GM19025 (cell line): ENCODE data around the gene RFFL.
"Not testable (repeated sequence)": the region's sequence is repeated elsewhere in the genome, so short reads cannot be mapped to it uniquely, and the experiment has no call there.

Experiments
- ATAC-seq: cut with Tn5 transposase; IDR thresholded peaks from one replicate; pipeline ENCODE4 v1.9.1; 2021; ENCODE audit warnings: mild to moderate bottlenecking, low read depth, moderate library complexity; ENCODE audit not compliant: unreplicated experiment

RFFL gene

DNA sequence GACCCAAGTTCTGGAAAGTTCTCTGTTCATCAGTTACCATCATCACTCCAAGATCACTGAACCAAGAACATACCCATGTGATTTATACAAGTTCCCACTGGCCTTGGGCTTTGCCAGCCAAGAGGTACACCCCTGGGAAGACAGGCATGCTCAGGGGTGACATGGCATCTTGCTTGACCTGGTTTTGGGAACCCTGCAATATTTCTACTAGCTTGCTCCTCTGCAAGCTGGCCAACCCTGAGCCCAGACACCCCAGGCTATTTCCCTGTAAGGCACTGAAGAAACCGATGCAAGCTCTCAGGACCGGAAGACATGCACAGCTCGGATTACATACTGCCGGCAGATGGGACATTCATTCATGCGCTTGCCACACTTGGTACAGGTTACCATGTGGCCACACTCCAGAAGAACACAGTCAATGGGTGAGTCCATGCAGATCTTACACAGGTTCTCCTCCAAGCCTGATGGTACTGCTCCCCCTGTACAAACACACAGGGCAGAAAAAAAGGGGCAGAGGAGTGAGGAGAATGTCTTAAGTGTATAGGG is 51.8 kb downstream of the RFFL start:
- ATAC-seq = no peak

DNA sequence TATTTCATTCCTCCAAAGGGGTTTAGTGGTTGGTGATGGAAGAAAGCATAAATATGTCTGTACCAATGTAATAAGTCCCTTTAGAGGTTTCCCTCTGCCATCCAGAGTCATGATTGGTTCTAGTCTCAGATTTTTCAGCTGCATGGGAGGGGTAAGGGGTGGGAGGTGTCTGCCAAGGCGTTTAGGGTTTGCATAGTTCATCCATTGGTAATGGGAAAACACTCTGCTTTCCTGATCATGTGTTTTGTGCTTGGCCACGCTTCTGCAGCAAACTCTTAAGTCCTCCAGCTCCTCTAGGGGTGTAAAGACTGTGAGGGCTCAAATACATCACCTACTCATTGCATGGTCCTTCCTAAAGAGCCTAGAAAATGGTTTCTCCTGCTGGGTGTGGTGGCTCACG is 53.4 kb downstream of the RFFL start:
- ATAC-seq = no peak

DNA sequence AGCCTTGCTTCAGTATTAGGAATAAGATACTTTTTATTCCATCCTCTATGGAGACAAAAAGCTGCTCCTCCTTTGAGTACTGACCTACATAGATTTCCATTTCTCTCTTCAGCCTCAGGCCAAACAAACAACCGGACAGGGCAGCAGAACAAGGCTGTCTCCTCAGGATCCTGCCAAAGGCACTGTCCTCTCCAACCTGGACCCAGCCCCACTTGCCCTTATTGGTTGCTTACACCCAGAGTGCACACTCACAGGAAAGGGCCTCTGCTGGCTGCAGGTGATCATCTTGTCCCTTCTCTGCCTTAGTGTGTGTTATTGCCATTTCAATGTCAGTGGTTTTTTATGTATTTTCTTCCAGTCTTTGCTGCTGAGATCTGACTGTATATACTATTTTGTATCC is 56.5 kb downstream of the RFFL start:
- ATAC-seq = no peak

DNA sequence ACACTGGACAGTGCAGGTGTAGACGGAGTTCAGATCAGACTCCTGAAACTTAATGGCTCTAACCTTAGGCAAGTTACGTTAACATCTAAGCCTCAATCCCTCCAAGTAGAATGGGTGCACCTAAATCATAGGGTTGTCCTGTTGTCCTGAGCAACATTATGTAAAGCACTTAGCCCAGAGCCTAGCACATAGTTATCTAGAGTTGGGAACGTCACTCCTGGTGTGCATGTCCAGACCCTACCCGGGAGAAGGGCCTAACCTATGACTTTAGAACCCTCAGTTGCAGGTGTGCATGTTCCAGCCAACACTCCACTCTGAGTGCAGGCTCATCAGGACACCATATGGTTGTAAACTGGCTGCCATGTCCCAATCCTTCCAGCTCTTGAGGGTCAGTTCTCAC is 57.2 kb downstream of the RFFL start:
- no peak for ATAC-seq

DNA sequence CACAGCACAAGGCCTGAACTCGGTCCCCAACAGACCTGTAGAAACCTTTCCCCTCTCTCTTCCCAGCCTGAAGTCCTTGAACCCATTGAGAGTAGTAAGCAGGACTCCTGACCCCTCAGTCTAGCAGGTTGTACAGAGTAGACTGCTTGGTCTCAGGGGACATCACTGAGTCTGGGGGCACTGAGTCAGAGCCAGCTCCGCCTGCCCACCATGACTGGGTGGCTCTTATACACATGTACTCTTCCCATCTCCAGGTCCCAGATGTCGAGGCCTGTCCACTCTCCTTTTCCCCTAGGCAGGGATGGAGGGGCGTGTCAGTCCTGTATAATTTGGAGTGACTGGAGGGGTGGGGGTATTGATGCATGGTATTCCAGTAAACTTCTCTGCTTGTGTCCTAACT is 59.7 kb downstream of the RFFL start:
- ATAC-seq = no peak

DNA sequence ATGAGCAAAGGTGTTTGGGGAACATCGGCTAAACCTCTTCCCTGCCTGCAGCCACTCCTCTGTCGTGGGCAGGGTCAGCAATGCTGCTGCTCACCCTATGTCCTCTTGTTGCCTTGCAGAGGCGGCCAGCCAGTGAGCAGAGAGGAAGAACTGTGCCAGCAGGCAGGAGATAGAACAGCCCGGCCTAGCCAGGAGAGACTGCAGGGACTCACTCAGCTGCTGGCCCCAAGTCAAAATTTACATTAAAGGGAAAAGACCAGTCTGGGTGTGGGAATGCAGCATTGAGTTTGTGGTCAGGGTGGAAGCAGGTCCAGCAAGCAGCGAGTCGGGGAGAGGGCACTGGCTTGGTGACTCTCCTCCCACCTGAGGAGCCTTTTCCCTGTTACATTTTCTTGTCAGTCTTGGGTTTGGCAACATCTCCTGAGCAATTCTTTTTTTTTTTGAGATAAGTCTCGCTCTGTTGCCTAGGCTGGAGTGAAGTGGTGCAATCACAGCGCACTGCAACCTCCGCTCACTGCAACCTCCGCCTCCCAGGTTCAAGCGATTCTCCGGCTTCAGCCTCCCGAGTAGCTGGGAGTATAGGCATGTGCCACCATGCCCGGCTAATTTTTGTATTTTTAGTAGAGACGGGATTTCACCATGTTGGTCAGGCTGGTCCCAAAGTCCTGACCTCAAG is 60.5 kb downstream of the RFFL start:
- ATAC-seq = no peak

DNA sequence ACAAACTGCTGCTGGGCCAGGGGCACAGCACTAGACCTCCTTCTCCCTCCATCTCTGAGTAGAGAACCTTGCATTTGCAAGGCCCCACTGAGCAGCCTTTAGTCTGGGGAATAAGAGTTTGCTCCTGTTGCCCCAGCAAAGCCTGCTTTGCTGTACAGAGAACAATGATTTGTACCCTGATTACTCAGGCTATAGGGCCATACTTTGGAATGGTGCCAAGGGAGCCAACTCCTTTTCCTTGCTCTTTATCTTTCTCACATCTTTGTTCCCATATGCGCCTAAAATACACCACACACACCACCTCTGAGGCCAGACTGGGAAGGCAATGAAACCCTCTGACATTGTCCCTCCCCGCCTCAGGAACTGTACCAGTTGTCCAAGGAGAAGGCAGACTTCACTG is 62.0 kb downstream of the RFFL start:
- ATAC-seq = no peak

DNA sequence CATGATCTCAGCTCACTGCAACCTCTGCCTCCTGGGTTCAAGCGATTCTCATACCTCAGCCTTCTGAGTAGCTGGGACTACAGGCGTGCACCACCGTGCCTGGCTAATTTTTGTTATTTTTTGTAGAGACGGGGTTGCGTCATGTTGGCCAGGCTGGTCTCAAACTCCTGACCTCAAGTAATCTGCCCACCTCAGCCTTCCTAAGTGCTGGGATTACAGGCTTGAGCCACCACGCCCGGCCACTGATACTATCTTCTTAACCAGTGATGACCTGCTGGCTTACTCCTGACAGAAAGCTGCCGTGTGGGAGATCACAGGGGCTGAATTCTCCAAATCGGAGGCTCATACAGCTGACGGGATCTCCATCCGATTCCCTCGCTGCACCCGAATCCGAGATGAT is 62.5 kb downstream of the RFFL start:
- ATAC-seq = not testable (repeated sequence)

DNA sequence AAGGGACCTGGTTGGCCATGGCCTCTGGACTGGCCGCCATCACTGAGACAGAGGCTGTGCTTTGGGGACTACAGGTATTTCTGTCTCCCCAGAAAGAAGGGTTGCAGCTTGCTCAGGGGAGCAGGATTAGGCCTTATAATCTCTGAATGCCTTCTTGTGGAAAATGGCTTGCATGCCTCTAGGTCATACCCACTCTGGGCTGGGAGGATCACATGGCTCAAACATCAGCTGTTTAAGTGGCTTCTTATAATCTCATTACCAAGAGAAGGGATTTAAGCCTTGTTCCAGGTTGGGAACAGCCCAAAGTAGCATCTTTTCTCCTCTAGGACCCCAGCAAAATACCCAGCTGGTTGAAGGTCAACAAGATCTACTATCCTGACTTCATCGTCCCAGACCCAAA is 64.1 kb downstream of the RFFL start:
- ATAC-seq = no peak

DNA sequence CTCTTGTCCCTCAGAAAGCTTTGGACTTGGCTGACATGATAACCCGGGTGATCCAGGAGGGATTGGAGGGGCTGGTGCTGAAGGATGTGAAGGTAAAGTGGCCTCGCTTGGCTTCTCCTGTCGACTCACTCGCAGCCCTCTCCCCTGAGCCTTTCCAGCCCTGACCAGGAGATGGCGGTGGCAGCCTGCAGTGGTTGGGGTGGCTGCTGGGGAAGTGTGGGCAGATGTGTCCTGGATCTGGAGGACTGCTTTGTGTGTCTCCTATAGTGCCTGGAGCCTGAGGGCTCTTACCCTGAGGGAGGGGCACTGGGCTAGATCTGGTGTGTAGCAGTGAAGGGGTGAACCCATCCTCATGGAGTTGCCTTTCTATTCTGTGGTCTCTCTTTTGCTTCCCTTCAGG is 65.3 kb downstream of the RFFL start:
- ATAC-seq = peak; percentile 53

DNA sequence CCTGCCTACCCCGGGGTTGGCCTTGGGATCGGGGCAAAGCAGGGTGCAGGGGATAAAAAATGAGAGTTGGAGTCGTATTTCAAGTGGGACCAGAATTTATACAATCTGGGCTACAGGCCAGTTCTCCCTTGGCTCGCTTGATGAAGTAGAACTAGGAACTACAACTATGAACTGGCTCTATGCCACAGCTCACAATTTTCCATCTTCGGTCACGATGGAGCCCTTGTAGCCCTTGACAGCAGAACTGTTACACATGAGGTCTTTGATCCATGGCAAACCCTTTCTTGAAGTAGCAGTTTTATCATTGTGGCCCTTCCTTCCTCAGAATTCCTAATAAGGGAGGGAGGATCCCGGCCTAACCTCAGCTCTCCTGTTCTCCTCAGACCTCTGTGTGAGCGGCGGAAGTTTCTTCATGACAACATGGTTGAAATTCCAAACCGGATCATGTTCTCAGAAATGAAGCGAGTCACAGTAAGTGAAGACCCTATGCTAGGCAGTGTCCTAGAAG is 66.1 kb downstream of the RFFL start:
- no peak for ATAC-seq

DNA sequence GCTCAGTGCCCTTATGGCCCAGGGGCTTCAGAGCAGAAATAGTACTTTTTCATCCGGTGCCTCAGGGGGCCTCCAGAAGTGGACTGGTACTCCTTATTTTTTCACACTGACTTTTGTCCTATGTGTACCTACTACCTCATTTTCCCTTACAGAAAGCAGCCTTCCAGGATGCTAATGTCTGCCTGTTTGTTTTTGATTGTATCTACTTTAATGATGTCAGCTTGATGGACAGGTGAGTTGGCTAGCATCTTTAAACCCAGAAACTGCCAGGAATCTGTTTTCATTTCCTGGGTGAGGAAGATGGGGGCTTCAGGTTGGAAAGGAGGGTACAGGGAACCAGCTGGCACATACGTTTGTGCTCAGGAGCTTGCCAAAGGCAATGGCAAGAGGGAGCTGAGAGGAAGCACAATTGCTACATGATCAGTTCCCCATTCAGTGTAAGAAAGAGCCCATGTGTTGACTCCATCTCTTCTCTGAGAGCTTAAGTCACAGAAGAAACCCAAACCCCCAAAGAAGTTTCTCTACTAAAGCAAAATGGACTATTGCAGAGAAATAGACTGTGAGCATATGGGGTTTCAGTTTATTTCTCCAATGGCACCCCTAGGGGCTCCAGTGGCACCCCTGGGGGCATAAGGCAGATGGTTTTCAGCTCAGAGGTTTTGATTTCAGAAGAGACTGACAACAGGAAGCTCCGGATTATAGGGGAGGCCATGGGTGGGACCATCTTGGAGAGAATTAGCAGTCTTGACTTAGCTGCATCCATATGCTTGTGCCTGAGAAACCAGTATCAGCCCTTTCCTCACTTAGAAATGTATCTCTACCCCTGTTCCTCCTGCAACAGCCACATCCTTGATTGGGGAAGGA is 66.9 kb downstream of the RFFL start:
- ATAC-seq = no peak

DNA sequence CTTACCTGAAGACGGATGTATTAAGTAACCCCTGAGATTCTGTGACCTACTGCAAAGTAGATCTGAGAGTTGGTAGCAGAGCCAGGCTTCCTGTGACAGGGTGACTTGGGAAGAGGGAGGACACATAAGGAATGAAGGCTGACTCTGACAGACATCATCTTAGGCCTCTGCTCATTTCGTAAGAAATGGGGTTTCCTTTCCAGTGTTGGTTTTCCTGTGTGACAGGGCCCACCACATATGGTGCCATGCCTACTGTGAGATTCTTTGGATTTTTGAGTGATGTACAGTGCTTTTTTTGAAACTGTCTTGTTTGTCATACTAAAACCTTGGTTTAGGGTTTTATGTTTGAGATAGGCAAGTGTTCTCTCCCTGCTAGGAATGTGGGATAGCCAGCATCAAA is 70.5 kb downstream of the RFFL start:
- ATAC-seq = no peak

DNA sequence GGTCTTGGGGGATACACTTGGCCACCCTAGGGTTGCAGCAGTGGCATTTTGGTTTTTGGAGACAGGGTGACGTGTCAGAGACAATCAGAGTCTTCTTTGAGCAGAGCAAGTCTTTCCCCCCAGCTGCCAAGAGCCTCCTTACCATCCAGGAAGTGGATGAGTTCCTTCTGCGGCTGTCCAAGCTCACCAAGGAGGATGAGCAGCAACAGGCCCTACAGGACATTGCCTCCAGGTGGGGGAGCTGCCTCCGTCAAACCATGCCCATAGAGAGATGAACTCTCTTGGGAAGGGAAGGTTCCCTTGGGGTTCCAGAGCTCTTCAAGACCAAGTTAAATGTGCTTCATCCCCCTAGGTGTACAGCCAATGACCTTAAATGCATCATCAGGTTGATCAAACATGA is 71.9 kb downstream of the RFFL start:
- no peak for ATAC-seq

DNA sequence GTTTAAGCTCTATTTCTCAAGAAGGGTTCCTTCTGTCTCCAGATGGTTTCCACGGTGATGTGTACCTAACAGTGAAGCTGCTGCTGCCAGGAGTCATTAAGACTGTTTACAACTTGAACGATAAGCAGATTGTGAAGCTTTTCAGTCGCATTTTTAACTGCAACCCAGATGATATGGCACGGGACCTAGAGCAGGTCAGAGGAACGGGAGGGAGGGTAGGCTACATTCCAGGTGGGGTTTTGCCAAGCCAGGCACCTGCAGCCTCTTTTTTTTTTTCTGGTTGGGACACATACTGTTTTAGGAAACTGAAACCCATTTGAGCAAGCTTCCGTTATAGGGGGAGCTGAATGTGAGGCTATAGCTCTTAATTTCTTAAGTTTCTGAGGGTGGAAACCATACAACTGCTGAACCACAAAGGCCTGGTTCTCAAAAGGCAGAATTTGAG is 72.6 kb downstream of the RFFL start:
- no peak for ATAC-seq

DNA sequence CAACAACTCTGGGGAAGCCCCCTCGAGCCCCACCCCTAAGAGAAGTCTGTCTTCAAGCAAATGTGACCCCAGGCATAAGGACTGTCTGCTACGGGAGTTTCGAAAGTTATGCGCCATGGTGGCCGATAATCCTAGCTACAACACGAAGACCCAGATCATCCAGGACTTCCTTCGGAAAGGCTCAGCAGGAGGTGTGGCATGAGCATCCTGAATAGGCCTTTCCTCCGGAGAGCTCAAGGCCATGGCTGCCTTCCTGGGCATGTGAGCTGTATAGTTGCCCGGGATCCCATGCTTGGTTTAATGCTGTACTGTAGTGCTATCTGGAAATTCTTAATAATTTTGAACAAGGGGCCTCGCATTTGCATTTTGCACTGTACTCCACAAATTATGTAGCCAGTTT is 74.0 kb downstream of the RFFL start:
- ATAC-seq = no peak

DNA sequence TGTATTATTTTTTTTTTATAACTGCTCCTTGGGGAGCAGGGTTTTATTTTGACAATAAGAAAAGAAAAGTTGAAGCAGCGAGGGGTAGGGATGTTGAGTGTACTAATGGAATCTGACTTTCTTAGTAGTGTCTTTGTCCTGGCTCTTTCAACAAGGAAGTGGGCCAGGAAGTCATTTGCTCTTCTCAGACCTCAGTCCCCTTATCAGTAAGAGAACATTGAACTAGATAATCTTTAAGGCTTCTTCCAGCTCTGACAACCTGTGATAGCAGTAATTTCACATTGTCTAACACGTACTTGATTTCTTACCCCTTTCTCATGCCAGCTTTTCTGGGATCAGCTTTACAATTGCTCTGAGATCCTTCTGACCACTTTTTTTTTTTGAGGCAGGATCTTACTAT is 74.9 kb downstream of the RFFL start:
- ATAC-seq = no peak

DNA sequence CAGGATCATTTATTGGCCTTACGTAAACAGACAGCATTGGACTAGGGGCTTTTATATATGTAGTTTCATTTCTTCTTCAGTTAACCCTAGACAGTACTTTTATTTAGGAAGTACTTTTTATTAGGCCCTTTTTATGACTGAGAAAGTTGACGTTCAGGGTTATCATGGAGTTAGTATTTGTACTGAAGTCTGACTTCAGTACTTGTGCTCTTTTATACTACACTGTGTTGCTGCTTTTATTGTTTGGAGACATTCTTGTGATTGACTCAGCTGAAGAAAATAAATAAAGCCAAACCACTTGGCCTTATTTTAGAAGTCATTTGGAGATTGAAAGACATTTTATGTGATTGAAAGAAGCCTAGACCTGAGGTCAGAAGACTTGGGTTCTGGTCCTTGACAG is 76.3 kb downstream of the RFFL start:
- ATAC-seq = no peak

DNA sequence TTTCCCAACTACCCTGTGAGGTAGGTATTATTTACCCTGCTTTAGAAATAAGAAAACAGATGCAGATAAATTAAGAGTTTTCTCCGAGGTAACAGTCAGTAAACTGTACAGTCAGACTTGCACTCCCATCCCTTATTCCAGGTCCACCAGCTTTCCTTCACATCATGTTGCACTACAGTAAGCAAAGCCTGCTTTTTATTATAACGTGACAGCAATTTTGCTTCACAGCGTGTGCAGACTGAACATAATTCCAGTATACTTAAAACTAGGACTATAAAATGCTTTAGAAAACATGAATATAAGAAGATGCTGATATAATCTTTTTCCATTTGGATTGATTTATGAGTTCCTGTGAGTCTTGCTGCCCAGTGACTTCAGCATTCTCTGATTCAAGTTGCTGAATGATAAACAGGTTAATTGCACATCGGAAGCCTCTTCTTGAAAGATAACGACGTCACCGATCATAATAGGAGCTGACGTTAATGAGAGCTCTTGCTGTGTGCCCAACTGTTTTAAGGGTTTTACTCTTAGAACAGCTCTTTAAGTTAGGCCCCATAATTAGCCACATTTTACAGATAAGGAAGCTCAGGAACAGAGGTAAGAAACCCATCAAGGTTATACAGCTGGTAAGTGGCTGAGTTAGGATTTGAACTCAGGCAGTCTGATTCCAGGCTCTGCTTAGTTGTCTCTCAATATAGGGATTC is 81.8 kb downstream of the RFFL start:
- ATAC-seq = no peak

DNA sequence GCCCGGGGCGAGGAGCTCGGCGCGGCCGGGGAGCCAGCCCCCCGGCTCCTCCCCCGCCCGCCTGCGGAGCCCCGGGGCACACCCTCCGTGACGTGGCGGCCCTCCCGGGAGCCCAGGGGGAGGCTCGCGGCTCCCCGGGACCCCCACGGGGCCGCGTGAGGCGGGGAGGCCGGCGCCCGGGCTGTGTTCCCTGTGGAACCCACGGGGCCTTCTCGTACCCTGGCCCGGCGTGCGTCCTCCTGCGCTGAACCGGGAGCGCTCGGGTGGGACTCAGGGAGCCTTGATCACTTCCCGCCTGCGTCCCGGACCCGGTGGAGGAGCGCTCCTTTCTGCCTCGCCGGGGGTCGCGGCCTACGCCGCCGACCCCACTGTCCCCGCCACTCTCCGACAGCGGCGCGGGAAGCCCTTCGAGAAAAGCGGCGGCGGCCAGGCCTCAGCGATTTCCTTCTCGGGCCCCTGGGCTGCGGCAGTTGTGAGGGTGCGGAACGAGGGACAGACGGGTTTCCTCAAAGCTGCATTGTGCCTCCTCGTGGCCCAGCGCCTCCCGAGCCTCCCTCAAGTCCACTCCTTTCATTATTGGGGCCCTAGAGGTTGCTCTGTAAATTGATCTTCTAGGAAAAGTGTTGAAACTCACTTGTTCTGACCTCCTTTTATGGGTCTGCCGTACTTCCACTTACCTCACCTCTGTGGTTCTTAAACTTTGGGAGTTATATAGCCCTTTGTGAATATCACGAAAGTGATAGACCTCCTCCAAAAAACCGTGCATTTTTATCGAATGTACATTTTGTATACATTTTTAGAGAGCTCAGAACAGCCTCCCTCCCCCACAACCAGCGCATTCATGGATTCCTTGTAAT is 82.6 kb downstream of the RFFL start:
- peak; percentile 87 for ATAC-seq
